GM23338 (cell line): ENCODE data around the gene U2SURP. TPM values are rescaled to one million over a fixed set of nuclear protein-coding genes. Genes with fewer than 3 reads are reported as not detected.
"Not testable (repeated sequence)": the region's sequence is repeated elsewhere in the genome, so short reads cannot be mapped to it uniquely, and the experiment has no call there.

ENCODE experiments used
- ATAC-seq: fragments of 200-7000 bp; cut with Tn5 transposase; 3 replicates; pipeline ENCODE4 v1.9.1; 2020
- DNase-seq: peaks from one replicate; pipeline ENCODE4 v3.0.0-alpha.2; 2015; ENCODE audit warnings: low spot score
- H2AFZ ChIP-seq: fragments of 200-600 bp; sonication (generic); 2 replicates; pipeline ENCODE4 v1.8.0; 2016; ENCODE audit warnings: antibody characterized with exemption, mild to moderate bottlenecking, moderate library complexity
- H3F3A ChIP-seq: fragments of 200-600 bp; sonication (generic); replicated peaks from 2 replicates; pipeline ENCODE4 v1.8.0; 2017; ENCODE audit warnings: antibody characterized with exemption, mixed run types, low read depth
- H3K27ac ChIP-seq: fragments of 200-600 bp; sonication (generic); 2 replicates; pipeline ENCODE4 v1.6.1; 2016; ENCODE audit warnings: low read depth
- H3K27me3 ChIP-seq: fragments of 200-600 bp; sonication (generic); 2 replicates; pipeline ENCODE4 v1.8.0; 2016; ENCODE audit warnings: mild to moderate bottlenecking, mixed run types, moderate library complexity; ENCODE audit not compliant: insufficient read depth
- H3K36me3 ChIP-seq: fragments of 200-600 bp; sonication (generic); 2 replicates; pipeline ENCODE4 v1.8.0; 2016; ENCODE audit warnings: mild to moderate bottlenecking; ENCODE audit not compliant: insufficient read depth
- H3K4me1 ChIP-seq: fragments of 200-600 bp; sonication (generic); 2 replicates; pipeline ENCODE4 v1.8.0; 2016; ENCODE audit warnings: mild to moderate bottlenecking, moderate library complexity; ENCODE audit not compliant: insufficient read depth
- H3K4me2 ChIP-seq: fragments of 200-600 bp; sonication (generic); 2 replicates; pipeline ENCODE4 v1.7.1; 2017; ENCODE audit warnings: mixed run types
- H3K4me3 ChIP-seq: fragments of 200-600 bp; sonication (generic); 2 replicates; pipeline ENCODE4 v1.6.1; 2016; ENCODE audit warnings: mixed run types
- H3K79me2 ChIP-seq: fragments of 200-600 bp; sonication (generic); replicated peaks from 2 replicates; pipeline ENCODE4 v1.8.0; 2017; ENCODE audit warnings: mild to moderate bottlenecking; ENCODE audit not compliant: insufficient read depth
- H3K9me2 ChIP-seq: fragments of 200-600 bp; sonication (generic); 2 replicates; pipeline ENCODE4 v1.8.0; 2017; ENCODE audit not compliant: insufficient read depth
- H4K20me1 ChIP-seq: fragments of 200-600 bp; sonication (generic); replicated peaks from 2 replicates; pipeline ENCODE4 v1.8.0; 2017; ENCODE audit warnings: mild to moderate bottlenecking; ENCODE audit not compliant: insufficient read depth
- H3K27ac Mint-ChIP-seq: 2 replicates; pipeline ENCODE4 v1.8.0; 2020; ENCODE audit warnings: inconsistent platforms, mild to moderate bottlenecking, moderate library complexity, mixed read lengths
- H3K27me3 Mint-ChIP-seq: 3 replicates; pipeline ENCODE4 v1.8.0; 2022; ENCODE audit warnings: low read depth, mild to moderate bottlenecking, moderate library complexity, mixed read lengths, inconsistent platforms; ENCODE audit not compliant: insufficient read depth, poor library complexity
- H3K36me3 Mint-ChIP-seq: 3 replicates; pipeline ENCODE4 v1.8.0; 2021; ENCODE audit warnings: low read depth, mild to moderate bottlenecking, inconsistent platforms, moderate library complexity, mixed read lengths
- H3K4me1 Mint-ChIP-seq: 3 replicates; pipeline ENCODE4 v1.8.0; 2020; ENCODE audit warnings: mild to moderate bottlenecking, inconsistent platforms, mixed read lengths
- H3K4me3 Mint-ChIP-seq: 3 replicates; pipeline ENCODE4 v1.8.0; 2021; ENCODE audit warnings: moderate library complexity, mild to moderate bottlenecking, inconsistent platforms, mixed read lengths
- H3K9me3 Mint-ChIP-seq: 3 replicates; pipeline ENCODE4 v1.8.0; 2020; ENCODE audit warnings: moderate library complexity, mild to moderate bottlenecking, inconsistent platforms, mixed read lengths
- CTCF ChIP-seq, 2 experiments: fragments of 200-600 bp in 1 of 2; sonication (generic) in 1 of 2; conservative IDR thresholded peaks; 2 replicates each; pipeline versions ENCODE4 v1.5.1 to v1.6.1; 2016 to 2017; ENCODE audit warnings: antibody characterized with exemption in 2 of 2, low read depth in 2 of 2, mild to moderate bottlenecking in 2 of 2, moderate library complexity in 1 of 2
- EZH2 ChIP-seq: fragments of 200-600 bp; sonication (generic); IDR thresholded peaks from one replicate; pipeline ENCODE4 v1.8.0; 2017; ENCODE audit warnings: antibody characterized with exemption, mild to moderate bottlenecking, low read depth; ENCODE audit not compliant: unreplicated experiment
- EZH2phosphoT487 ChIP-seq: fragments of 200-600 bp; sonication (generic); IDR thresholded peaks from one replicate; pipeline ENCODE4 v1.8.1; 2018; ENCODE audit warnings: antibody characterized with exemption; ENCODE audit not compliant: unreplicated experiment
- JUNB ChIP-seq: IDR thresholded peaks from one replicate; pipeline ENCODE4 v1.6.1; 2016; ENCODE audit warnings: antibody characterized with exemption; ENCODE audit not compliant: unreplicated experiment
- NANOG ChIP-seq: IDR thresholded peaks from 2 replicates; pipeline ENCODE4 v1.6.1; 2016; ENCODE audit warnings: antibody characterized with exemption, borderline replicate concordance
- POLR2AphosphoS5 ChIP-seq: IDR thresholded peaks from 2 replicates; pipeline ENCODE4 v1.6.1; 2016; ENCODE audit warnings: antibody characterized with exemption, low read depth
- ZNF114 ChIP-seq: fragments of 250-450 bp; sonication (Bioruptor Pico); IDR thresholded peaks from 2 replicates; pipeline ENCODE4 v1.5.0; 2020; ENCODE audit warnings: mild to moderate bottlenecking, moderate library complexity
- ZNF331 ChIP-seq: fragments of 250-450 bp; sonication (Bioruptor Pico); IDR thresholded peaks from 2 replicates; pipeline ENCODE4 v1.5.0; 2020; ENCODE audit warnings: low read depth, mild to moderate bottlenecking, moderate library complexity
- polyA plus RNA-seq: library from polyadenylated mRNA; unstranded; fragments of >200 nt; fragmentation: Nextera tagmentation; extraction: Ambion mirVana; gene quantifications from 2 replicates; pipeline ENCODE4 v1.2.1, GENCODE V29; 2016
- total RNA-seq: library from RNA; depleted of rRNA; stranded (reverse); fragments of >200 nt; shearing (Covaris generic); gene quantifications from 2 replicates; pipeline ENCODE4 v1.2.3, GENCODE V29; 2014
- TF ChIP-seq, protein P1 (sequence below): IDR thresholded peaks from one replicate; pipeline ENCODE4 v1.6.1; 2018; ENCODE audit warnings: antibody characterized with exemption; ENCODE audit not compliant: unreplicated experiment

Gene U2SURP
- total and polyA plus RNA-seq, 2 experiments from 2014 or later: 116 to 372 TPM

GRCh38 chr3:143070977-143071551, 69.7 kb downstream of the U2SURP start (continued):
- TF ChIP-seq CTCF (conservative IDR thresholded peaks at IDR 0.05; ENCODE audit: low read depth in 2 of 2) (0 out of 4 replicates have a peak, but pooled peaks of 1 of the 2 experiments have one; percentile 2), EZH2phosphoT487 (no peak)

DNA sequence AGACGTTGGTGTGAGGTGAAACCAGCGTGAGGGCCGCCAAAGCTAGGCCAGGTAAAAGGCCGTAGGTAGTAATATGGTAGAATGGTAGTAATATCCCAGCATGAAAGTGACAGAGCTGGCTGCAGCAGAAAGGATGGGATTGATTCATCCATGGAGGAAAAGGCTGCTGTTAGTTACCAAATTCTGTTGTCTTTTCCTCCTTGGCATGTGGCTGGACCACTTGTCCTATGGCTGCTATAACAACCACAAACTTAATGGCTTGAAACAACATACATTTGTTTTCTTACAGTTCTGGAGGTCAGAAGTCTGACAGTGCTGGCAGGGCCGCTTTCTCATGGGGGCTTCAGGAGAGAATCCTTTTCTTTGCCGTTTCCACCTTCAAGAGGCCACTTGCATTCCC, 70.4 kb downstream of the U2SURP start:
- Histone ChIP-seq H2AFZ (peak overlapping the region; percentile 65), H3K36me3 (no peaks in the 10 kb centered on the region), H3F3A (no peaks in the 10 kb centered on the region), H3K27ac (no peak overlapping the region), H3K9me2 (peaks cover 9% of the 10 kb centered on the region; the same call in 1 of the 2 replicates), H3K27me3 (no peaks in the 10 kb centered on the region), H4K20me1 (no peaks in the 10 kb centered on the region), H3K4me2 (peak overlapping the region; percentile 4), H3K4me1 (peaks cover 35% of the 10 kb centered on the region), H3K79me2 (no peaks in the 10 kb centered on the region), H3K4me3 (no peak overlapping the region)
- Mint-ChIP-seq H3K36me3 (peaks cover 7% of the 10 kb centered on the region; the same call in 1 of the 3 replicates), H3K9me3 (no peaks in the 10 kb centered on the region), H3K4me1 (peaks cover 31% of the 10 kb centered on the region), H3K27me3 (peaks cover 4% of the 10 kb centered on the region), H3K27ac (no peak overlapping the region), H3K4me3 (no peak overlapping the region)
- TF ChIP-seq NANOG (no peak), JUNB (no peak), CTCF (conservative IDR thresholded peaks at IDR 0.05; ENCODE audit: low read depth in 2 of 2) (no peak), ZNF114 (CRISPR knock-in tag) (no peak), ZNF331 (CRISPR knock-in tag) (no peak), POLR2AphosphoS5 (no peak), EZH2 (no peak)
- TF ChIP-seq, protein P1, sequence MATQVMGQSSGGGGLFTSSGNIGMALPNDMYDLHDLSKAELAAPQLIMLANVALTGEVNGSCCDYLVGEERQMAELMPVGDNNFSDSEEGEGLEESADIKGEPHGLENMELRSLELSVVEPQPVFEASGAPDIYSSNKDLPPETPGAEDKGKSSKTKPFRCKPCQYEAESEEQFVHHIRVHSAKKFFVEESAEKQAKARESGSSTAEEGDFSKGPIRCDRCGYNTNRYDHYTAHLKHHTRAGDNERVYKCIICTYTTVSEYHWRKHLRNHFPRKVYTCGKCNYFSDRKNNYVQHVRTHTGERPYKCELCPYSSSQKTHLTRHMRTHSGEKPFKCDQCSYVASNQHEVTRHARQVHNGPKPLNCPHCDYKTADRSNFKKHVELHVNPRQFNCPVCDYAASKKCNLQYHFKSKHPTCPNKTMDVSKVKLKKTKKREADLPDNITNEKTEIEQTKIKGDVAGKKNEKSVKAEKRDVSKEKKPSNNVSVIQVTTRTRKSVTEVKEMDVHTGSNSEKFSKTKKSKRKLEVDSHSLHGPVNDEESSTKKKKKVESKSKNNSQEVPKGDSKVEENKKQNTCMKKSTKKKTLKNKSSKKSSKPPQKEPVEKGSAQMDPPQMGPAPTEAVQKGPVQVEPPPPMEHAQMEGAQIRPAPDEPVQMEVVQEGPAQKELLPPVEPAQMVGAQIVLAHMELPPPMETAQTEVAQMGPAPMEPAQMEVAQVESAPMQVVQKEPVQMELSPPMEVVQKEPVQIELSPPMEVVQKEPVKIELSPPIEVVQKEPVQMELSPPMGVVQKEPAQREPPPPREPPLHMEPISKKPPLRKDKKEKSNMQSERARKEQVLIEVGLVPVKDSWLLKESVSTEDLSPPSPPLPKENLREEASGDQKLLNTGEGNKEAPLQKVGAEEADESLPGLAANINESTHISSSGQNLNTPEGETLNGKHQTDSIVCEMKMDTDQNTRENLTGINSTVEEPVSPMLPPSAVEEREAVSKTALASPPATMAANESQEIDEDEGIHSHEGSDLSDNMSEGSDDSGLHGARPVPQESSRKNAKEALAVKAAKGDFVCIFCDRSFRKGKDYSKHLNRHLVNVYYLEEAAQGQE: no peak
- DNase-seq (no peak), ATAC-seq (no peak)

DNA sequence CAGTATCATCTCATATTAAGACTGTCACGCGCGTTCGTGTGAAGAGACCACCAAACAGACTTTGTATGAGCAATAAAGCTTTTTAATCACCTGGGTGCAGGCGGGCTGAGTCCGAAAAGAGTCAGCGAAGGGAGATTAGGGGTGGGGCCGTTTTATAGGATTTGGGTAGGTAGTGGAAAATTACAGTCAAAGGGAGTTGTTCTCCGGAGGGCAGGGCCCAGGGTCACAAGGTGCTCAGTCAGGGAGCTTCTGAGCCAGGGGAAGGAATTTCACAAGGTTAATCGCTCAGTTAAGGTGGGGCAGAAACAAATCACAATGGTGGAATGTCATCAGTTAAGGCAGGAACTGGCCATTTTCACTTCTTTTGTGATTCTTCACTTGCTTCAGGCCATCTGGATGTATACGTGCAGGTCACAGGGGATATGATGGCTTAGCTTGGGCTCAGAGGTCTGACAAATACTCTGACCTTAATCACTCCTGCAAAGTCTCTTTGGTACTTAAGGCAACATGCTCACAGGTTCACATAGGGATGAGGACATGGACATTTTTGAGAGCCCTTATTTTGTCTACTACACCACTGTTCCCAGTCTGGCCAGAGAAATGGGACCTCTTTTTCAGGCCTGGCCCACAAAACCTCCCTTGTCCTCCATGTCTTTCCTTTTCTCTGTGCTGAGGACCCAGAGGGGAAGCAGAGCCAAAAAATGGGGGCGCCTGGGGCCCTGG, 71.1 kb downstream of the U2SURP start:
- not testable (repeated sequence) for H3F3A ChIP-seq, H3K4me3 Mint-ChIP-seq, H3K79me2 ChIP-seq, H3K36me3 Mint-ChIP-seq, H3K27me3 ChIP-seq, H4K20me1 ChIP-seq, ATAC-seq, H3K4me3 ChIP-seq, H3K36me3 ChIP-seq, H3K27me3 Mint-ChIP-seq, DNase-seq, H3K9me2 ChIP-seq, H3K9me3 Mint-ChIP-seq
- Mint-ChIP-seq H3K4me1 (peaks cover 31% of the 10 kb centered on the region), H3K27ac (peak overlapping the region; percentile 6; the same call in 1 of the 2 replicates)
- Histone ChIP-seq H2AFZ (peak overlapping the region; percentile 65; the same call in 1 of the 2 replicates), H3K4me2 (peak overlapping the region; percentile 4; the same call in 1 of the 2 replicates), H3K4me1 (peaks cover 35% of the 10 kb centered on the region), H3K27ac (0 out of 2 replicates have a peak overlapping the region, but pooled peaks have one; percentile 43)

DNA sequence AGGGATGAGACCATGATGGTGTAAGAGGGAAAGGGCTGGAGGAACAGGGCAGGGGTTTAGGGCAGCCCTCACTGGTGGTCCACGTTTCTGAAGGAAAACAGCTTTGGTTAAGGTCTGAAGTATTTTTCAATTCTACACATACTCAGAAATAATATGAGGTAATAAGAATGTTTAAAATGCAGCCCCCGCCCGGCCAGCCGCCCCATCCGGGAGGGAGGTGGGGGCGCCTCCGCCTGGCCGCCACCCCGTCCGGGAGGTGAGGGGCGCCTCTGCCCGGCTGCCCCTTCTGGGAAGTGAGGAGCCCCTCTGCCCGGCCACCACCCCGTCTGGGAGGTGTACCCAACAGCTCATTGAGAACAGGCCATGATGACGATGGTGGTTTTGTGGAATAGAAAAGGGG, 72.2 kb downstream of the U2SURP start:
- H3K9me3 Mint-ChIP-seq, H3K27me3 Mint-ChIP-seq, H3K9me2 ChIP-seq, ATAC-seq, H3K79me2 ChIP-seq, H3K27ac Mint-ChIP-seq, DNase-seq, H3K4me3 Mint-ChIP-seq, H2AFZ ChIP-seq, H3K4me3 ChIP-seq, H3K27ac ChIP-seq, H3K36me3 ChIP-seq, H3K36me3 Mint-ChIP-seq, H3K4me2 ChIP-seq, H3K27me3 ChIP-seq, H4K20me1 ChIP-seq, H3F3A ChIP-seq: not testable (repeated sequence)
- H3K4me1 Mint-ChIP-seq: peaks cover 24% of the 10 kb centered on the region
- peaks cover 26% of the 10 kb centered on the region for H3K4me1 ChIP-seq
